Prostate gland (tissue), 2 donors: ENCODE data around the gene COPE. TPM values are rescaled to one million over a fixed set of nuclear protein-coding genes. Genes with fewer than 3 reads are reported as not detected.

Source experiments
- DNase-seq: peaks from one replicate; pipeline ENCODE4 v3.0.0-alpha.2; 2019; ENCODE audit warnings: low spot score
- H3K27ac ChIP-seq, 2 donors: fragments of 200-600 bp; sonication (generic); 2 replicates each; pipeline ENCODE4 v1.5.1; 2017 to 2019
- H3K27me3 ChIP-seq: fragments of 200-600 bp; sonication (generic); replicated peaks from 2 replicates; pipeline ENCODE4 v1.5.1; 2019; ENCODE audit not compliant: insufficient read depth
- H3K36me3 ChIP-seq, 2 donors: fragments of 200-600 bp; sonication (generic); 1 replicate in 1 of 2; 2 replicates in 1 of 2; pipeline versions ENCODE4 v1.5.1 to v1.8.1; 2017 to 2019
- H3K4me1 ChIP-seq: fragments of 200-600 bp; sonication (generic); replicated peaks from 2 replicates; pipeline ENCODE4 v1.5.1; 2019
- H3K4me3 ChIP-seq, 2 donors: fragments of 200-600 bp; sonication (generic); 2 replicates each; pipeline ENCODE4 v1.5.1; 2017 to 2019
- H3K9me3 ChIP-seq: fragments of 200-600 bp; sonication (generic); 2 replicates; pipeline ENCODE4 v1.5.1; 2017
- POLR2A ChIP-seq: fragments of 450-650 bp; IDR thresholded peaks from one replicate; pipeline ENCODE4 v1.6.1; 2016; ENCODE audit warnings: antibody characterized with exemption, mild to moderate bottlenecking
- POLR2AphosphoS5 ChIP-seq: sonication (generic); formaldehyde crosslinking; IDR thresholded peaks from one replicate; pipeline ENCODE4 v1.6.1; 2017; ENCODE audit warnings: antibody characterized with exemption
- WGBS: methylation state at CpG from one replicate; pipeline ENCODE4 v1.1.5; 2018; 5-methylcytosine and 5-hydroxymethylcytosine counted together
- intact Hi-C: fragments of 100-400 bp; cut with DNase I; formaldehyde crosslinking; loops from one replicate; pipeline ENCODE4 v1.14.2; 2022
- total RNA-seq, 2 donors: library from RNA; depleted of rRNA; stranded (reverse); fragments of >200 nt; gene quantifications; one replicate each; pipeline ENCODE4 v1.1.0, GENCODE V29; 2016
- TF ChIP-seq, protein P1 (sequence below), 4 experiments: fragments of 200-600 bp in 2 of 4; fragments of 450-650 bp in 2 of 4; sonication (generic) in 2 of 4; IDR thresholded peaks; 1 replicate in 3 of 4; 2 replicates in 1 of 4; pipeline ENCODE4 v1.5.1; 2016 to 2019; ENCODE audit warnings: antibody characterized with exemption in 4 of 4, mild to moderate bottlenecking in 2 of 4, moderate library complexity in 2 of 4

The COPE gene
- total RNA-seq, 2 donors from 2014 or later: 402 to 553 TPM

DNA sequence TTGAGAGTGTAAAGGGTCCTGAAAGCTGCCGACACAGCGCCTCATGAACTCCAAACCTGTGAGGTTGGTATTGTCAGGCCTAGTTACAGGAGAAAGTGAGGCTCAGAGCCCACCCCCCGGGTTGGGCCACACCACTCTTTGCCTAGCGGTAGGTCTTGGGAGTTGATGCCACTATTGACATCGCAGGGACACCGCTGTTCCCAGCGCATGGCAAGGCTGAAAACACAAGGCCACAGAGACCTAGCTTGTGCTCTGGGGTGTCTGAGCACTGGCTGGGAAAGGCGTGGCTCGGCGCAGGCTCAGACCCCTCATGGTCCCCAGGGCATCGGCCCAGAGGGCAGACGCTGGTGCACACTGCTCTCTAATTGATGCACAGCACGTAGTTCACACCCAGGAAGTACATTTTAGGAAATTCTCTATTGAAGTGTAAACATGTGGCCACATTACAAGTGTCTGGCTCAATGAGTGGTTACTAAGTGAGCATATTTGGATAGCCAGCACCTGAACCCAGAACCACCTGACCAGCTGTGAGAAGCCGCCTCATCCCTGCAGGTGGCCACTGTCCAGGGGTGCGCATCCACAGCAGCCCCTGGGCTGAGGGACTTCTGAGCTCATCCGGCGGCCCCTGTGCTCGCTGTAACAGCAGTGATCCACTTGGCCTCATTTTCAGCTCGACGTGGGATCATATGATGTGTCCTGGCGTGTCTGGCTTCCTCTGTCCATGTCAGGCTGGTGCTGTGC is 60.1 kb downstream of the COPE start:
- no peaks in the 10 kb centered on the region for H3K9me3 ChIP-seq
- 79% methylated on average over 21 of the region's 21 CpGs for WGBS
- H3K27ac ChIP-seq: peak overlapping the region in 1 of 2 donors; percentile 6
- H3K4me3 ChIP-seq: no peak overlapping the region
- H3K36me3 ChIP-seq: peaks cover 37 to 64% of the 10 kb centered on the region in 2 donors
- TF ChIP-seq POLR2AphosphoS5 (no peak), POLR2A (no peak)
- TF ChIP-seq, protein P1, sequence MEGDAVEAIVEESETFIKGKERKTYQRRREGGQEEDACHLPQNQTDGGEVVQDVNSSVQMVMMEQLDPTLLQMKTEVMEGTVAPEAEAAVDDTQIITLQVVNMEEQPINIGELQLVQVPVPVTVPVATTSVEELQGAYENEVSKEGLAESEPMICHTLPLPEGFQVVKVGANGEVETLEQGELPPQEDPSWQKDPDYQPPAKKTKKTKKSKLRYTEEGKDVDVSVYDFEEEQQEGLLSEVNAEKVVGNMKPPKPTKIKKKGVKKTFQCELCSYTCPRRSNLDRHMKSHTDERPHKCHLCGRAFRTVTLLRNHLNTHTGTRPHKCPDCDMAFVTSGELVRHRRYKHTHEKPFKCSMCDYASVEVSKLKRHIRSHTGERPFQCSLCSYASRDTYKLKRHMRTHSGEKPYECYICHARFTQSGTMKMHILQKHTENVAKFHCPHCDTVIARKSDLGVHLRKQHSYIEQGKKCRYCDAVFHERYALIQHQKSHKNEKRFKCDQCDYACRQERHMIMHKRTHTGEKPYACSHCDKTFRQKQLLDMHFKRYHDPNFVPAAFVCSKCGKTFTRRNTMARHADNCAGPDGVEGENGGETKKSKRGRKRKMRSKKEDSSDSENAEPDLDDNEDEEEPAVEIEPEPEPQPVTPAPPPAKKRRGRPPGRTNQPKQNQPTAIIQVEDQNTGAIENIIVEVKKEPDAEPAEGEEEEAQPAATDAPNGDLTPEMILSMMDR (IDR thresholded peaks at IDR 0.05): no peak
- H3K4me1 ChIP-seq: no peaks in the 10 kb centered on the region
- no peak for DNase-seq
- intact Hi-C loops: no loop called here
- no peaks in the 10 kb centered on the region for H3K27me3 ChIP-seq

DNA sequence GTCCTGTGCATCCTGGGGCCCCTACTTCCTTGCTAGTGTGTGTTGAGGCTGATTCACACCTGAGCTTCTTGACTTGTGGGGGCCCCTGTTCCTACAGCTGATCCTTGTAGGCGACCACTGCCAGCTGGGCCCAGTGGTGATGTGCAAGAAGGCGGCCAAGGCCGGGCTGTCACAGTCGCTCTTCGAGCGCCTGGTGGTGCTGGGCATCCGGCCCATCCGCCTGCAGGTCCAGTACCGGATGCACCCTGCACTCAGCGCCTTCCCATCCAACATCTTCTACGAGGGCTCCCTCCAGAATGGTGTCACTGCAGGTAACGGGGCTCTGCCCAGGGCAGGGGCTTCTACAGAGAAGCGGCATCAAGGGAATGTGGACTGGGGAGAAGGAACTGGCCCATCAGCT is 62.0 kb downstream of the COPE start:
- TF ChIP-seq, protein P1 (IDR thresholded peaks at IDR 0.05): no peak
- no peak for TF ChIP-seq POLR2A
- no peak for TF ChIP-seq POLR2AphosphoS5
- Histone ChIP-seq H3K4me3 (no peak overlapping the region), H3K27me3 (no peaks in the 10 kb centered on the region), H3K36me3 (peaks cover 31 to 62% of the 10 kb centered on the region in 2 donors), H3K4me1 (no peaks in the 10 kb centered on the region), H3K27ac (no peak overlapping the region), H3K9me3 (no peaks in the 10 kb centered on the region)
- WGBS: 89% methylated on average over 13 of the region's 13 CpGs
- intact Hi-C loops: no loop called here
- no peak for DNase-seq

DNA sequence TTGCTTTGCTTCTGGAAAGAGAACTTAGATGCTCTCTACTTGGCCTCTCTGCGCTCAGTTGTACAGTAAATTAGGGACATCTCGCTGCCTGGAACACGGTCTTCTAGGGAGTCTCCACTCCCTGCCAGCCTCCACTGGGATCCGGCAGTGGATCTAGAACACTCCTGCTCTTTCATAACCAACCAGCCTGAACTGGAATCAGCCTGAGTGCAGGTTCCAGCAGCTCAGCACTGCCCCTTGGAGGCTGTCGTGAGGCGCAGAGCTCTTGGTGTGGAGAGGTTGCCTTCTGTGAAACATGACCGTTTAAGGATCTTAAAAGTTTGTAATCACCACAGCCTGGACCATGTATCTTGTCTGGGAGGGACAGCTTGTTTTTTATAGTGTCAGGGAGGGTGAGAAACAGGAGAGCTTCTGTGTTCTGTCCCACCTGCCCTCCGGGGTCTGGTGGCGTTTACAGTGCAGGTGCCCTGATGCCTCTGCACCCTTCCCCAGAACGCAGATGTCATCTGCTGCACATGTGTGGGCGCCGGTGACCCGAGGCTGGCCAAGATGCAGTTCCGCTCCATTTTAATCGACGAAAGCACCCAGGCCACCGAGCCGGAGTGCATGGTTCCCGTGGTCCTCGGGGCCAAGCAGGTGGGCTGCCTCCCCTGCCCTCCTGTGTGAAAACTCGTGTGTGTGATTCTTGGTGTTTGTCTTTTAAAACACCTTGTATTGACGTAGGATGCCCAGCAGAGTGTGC is 62.6 kb downstream of the COPE start:
- H3K27me3 ChIP-seq: no peaks in the 10 kb centered on the region
- H3K36me3 ChIP-seq: peaks cover 31 to 69% of the 10 kb centered on the region in 2 donors
- no peak for DNase-seq

DNA sequence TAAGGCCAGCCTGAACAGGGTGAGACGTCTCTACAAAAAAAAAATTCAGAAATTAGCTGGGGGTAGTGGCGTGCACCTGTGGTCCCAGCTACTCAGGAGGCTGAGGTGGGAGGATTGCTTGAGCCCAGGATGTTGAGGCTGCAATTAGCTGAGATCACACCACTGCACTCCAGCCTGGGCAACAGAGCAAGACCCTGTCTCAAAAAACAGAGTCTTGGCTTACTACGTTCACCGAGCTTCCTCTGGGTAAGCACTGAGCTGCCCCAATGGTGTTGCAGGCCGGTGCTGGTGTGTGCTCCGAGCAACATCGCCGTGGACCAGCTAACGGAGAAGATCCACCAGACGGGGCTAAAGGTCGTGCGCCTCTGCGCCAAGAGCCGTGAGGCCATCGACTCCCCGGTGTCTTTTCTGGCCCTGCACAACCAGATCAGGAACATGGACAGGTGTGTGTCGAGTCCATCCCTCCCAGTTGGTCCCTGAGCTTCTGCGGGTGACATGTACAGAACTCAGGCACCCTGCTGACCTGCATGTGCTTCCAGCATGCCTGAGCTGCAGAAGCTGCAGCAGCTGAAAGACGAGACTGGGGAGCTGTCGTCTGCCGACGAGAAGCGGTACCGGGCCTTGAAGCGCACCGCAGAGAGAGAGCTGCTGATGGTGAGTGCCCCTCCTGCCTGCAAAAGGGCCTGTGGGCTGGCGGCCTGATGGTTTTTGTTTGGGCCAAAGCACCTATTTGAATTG is 63.4 kb downstream of the COPE start:
- TF ChIP-seq POLR2AphosphoS5 (no peak), POLR2A (no peak)
- TF ChIP-seq, protein P1 (IDR thresholded peaks at IDR 0.05): no peak
- 81% methylated on average over 27 of the region's 27 CpGs for WGBS
- H3K4me1 ChIP-seq: peaks cover 4% of the 10 kb centered on the region
- peak overlapping the region in 1 of 2 donors; percentile 33 for H3K27ac ChIP-seq
- intact Hi-C loops: no loop called here
- H3K27me3 ChIP-seq: no peaks in the 10 kb centered on the region
- no peak for DNase-seq
- H3K36me3 ChIP-seq: peaks cover 28 to 65% of the 10 kb centered on the region in 2 donors
- H3K4me3 ChIP-seq: no peak overlapping the region
- no peaks in the 10 kb centered on the region for H3K9me3 ChIP-seq

More for the DNA sequence above, 62.6 kb downstream of the COPE start:
- H3K4me3 ChIP-seq: no peak overlapping the region
- no peaks in the 10 kb centered on the region for H3K4me1 ChIP-seq
- H3K27ac ChIP-seq: peak overlapping the region in 1 of 2 donors; percentile 33
- intact Hi-C loops: no loop called here
- H3K9me3 ChIP-seq: no peaks in the 10 kb centered on the region
- peak; percentile 74 for TF ChIP-seq POLR2AphosphoS5
- TF ChIP-seq, protein P1 (IDR thresholded peaks at IDR 0.05): peak in 3 of 4 experiments; percentile 33 to 55 (median 39)
- TF ChIP-seq POLR2A: no peak
- WGBS: 77% methylated on average over 22 of the region's 22 CpGs
